HEK293 (cell line): ENCODE measurements around the gene CPEB4.

Experiments used
- CTCF ChIP-seq: fragments of 450-650 bp; formaldehyde crosslinking; IDR thresholded peaks from 2 replicates; pipeline ENCODE4 v1.5.1; 2016; ENCODE audit warnings: missing biosample characterization, missing genetic modification characterization
- ZNF274 ChIP-seq, 2 experiments: fragments of 200-500 bp in 1 of 2; fragments of 450-650 bp in 1 of 2; sonication (Bioruptor generic) in 1 of 2; formaldehyde crosslinking in 1 of 2; IDR thresholded peaks; 2 replicates each; pipeline versions ENCODE4 v1.5.1 to v1.6.1; 2014 to 2016; ENCODE audit warnings: borderline replicate concordance in 1 of 2, inconsistent platforms in 1 of 2, low read length in 1 of 2, missing biosample characterization in 1 of 2, missing genetic modification characterization in 1 of 2
- ZNF529 ChIP-seq: fragments of 450-650 bp; formaldehyde crosslinking; IDR thresholded peaks from 2 replicates; pipeline ENCODE4 v1.5.1; 2017; ENCODE audit warnings: missing genetic modification characterization, missing biosample characterization; ENCODE audit not compliant: insufficient replicate concordance
- ZNF596 ChIP-seq: fragments of 450-650 bp; IDR thresholded peaks from 2 replicates; pipeline ENCODE4 v1.5.0; 2018; ENCODE audit warnings: missing biosample characterization, mild to moderate bottlenecking, missing genetic modification characterization, moderate library complexity

- TF ChIP-seq CTCF (tag by site-specific recombination) (no peak), ZNF596 (tag by site-specific recombination) (no peak), ZNF529 (tag by site-specific recombination) (no peak), ZNF274 (IDR thresholded peaks at IDR 0.05; ENCODE audit: low read length) (no peak), ZNF274 (tag by site-specific recombination; IDR thresholded peaks at IDR 0.05; ENCODE audit: borderline replicate concordance) (no peak)
Measured at GRCh38 chr5:173916233-173916632, 28.1 kb downstream of the CPEB4 start.
